NCI-H510A treated with DMSO at 0.1 percent for 48 hours (cell line): ENCODE results near the gene HSD11B1L.
A peak's percentile ranks its signal among the peaks of the same experiment; 100 is the strongest.
"Not testable (repeated sequence)": the region's sequence is repeated elsewhere in the genome, so short reads cannot be mapped to it uniquely, and the experiment has no call there.

ENCODE experiments used
- DNase-seq: peaks from one replicate; lab custom pipeline; 2025; lab: John Stamatoyannopoulos, UW

The HSD11B1L gene

GRCh38 chr19:5700455-5701092 is 19.7 kb downstream of the HSD11B1L start:
- no peak for DNase-seq

DNA sequence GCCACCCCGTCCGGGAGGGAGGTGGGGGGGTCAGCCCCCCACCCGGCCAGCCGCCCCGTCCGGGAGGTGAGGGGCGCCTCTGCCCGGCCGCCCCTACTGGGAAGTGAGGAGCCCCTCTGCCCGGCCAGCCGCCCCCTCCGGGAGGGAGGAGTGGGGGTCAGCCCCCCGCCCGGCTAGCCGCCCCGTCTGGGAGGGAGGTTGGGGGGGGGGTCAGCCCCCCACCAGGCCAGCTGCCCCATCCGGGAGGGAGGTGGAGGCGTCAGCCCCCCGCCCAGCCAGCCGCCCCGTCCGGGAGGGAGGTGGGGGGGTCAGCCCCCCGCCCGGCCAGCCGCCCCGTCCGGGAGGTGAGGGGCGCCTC is 21.2 kb downstream of the HSD11B1L start:
- not testable (repeated sequence) for DNase-seq

GRCh38 chr19:5703819-5704818 is 23.3 kb downstream of the HSD11B1L start:
- DNase-seq, result no peak

DNA sequence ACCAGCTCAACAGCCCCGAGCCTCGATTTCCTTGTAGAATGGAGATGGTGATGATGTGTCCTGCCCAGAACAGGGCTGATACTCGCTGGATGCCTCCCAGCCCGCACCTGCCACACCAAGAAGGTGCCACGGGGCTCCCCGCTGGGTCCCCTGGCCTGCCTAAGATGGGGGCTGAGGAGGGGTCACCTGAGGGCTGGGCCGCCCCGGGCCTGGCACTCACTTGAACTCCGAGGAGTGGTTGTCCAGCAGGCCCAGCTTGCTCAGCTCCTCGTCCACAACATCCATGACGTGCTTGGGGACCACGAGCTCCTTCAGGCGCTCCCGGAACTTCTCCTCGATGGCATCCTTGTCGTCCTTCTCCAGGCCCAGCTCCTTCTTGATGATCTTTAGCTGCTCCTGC is 24.7 kb downstream of the HSD11B1L start:
- DNase-seq, result no peak

DNA sequence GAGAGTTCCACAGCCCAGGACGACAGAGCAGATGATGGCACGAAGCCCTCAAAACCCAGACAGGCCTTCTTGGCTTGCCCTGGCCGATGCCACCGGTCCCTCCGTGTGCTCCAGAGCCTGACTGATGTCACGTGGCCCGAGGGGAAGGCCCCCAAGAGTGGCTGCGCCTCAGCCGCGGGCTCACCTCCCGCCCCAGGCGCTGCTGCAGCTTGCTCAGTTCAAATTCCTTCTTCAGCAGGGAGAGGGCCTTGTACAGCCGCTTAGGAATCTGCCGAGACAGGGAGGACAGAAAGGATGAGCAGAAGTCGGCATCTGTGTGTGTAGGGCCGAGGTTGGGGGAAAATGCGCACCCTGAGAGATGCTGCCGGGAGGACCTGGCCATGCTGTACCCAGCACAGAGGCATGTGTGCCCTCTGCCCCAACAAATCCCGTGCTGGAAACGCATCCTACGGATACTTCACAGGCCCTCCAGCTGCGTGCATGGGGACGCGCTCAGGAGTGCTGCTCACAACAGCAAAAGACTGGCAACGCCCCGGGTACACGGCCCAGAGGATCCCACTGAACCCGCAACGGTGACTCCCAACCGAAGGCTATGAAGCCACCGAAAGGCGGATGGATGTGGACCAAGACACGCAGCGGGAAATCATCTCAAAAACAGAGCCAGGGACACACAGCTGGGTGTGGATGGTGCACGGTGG is 26.2 kb downstream of the HSD11B1L start:
- no peak for DNase-seq

DNA sequence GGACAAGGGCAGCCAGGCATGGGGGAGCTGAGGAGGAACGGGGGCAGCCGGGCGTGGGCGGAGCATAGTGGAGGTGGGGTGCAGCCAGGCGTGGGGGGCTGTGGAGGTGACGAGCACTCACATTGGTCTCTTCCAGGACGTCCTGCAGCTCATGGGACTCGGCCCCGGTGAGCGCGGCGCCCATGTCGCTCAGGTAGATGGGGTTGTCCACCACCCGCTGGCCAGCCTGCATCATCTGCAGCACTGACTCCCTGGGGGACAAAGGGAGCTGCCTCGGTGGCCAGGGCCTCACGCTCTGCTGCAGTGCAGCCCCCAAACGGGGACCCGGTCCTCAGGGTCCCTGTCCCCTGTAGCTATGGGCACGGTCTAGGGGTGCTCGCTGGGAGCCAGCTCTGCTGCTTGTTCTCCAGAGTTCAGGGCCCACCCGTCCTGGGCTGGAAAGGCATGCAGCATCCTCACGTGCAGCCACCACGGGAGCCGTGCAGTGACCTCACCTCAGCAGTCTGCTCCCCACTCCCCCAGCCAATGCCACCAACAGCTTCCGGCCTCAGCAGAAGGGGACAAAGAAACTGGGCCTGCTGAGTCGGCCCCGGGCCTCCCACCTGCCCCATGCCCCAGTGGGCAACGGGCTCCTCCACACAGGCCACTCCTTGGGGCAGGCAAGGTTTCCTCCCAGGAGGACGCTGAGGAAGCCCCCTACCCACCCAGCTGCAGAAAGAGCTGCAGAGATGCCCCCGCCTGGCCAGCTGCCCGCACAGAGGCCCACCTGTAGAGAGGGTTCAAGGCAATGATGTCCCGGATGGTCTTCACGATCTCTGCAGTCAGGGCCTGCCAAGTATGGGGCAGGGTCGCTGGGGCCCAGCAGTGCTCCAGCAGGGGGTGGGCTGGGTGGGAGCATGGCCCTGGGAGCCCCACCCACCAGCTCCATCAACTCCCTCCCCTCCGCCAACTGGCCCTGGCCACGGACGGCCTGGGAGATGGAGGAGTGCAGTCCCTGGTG is 27.0 kb downstream of the HSD11B1L start:
- no peak for DNase-seq

DNA sequence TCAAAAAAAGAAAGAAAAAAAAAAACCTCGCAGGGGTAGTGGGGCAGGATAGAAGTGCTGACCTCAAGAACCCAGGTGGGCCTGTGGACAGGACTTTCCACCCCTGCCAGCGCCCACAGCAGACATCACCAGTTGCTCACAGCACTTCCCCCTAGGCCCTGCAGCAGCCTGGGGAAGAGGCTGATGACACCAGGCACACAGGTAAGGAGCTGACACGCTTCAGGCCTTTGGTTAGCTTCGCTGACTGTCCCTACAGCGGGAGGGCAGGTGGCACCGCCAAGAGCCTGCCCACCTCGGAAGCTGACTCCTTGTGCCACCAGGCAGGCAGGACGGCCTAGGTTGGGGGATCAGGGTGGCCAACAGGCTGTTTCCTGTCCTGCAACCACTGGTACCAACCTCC is 30.2 kb downstream of the HSD11B1L start:
- no peak for DNase-seq

GRCh38 chr19:5711713-5712161 is 30.9 kb downstream of the HSD11B1L start:
- no peak for DNase-seq

GRCh38 chr19:5713228-5713627 is 32.4 kb downstream of the HSD11B1L start:
- DNase-seq, result no peak

DNA sequence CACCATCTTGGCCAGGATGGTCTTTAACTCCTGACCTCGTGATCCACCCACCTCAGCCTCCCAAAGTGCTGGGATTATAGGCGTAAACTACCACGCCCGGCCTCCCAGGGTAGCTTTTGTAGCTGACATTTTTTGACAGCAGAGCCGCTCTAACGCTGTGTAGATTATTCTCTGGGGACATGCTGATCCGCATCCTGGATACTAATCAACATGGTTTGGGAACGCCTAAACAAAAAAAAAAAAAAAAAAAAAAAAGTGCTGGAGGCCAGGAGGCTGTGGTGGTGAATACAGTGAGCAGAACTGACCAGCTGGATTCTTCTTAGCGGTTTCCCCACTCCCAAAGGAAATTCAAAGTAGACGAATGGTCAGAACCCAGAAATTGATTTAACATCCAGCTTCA is 34.0 kb downstream of the HSD11B1L start:
- DNase-seq, result no peak

DNA sequence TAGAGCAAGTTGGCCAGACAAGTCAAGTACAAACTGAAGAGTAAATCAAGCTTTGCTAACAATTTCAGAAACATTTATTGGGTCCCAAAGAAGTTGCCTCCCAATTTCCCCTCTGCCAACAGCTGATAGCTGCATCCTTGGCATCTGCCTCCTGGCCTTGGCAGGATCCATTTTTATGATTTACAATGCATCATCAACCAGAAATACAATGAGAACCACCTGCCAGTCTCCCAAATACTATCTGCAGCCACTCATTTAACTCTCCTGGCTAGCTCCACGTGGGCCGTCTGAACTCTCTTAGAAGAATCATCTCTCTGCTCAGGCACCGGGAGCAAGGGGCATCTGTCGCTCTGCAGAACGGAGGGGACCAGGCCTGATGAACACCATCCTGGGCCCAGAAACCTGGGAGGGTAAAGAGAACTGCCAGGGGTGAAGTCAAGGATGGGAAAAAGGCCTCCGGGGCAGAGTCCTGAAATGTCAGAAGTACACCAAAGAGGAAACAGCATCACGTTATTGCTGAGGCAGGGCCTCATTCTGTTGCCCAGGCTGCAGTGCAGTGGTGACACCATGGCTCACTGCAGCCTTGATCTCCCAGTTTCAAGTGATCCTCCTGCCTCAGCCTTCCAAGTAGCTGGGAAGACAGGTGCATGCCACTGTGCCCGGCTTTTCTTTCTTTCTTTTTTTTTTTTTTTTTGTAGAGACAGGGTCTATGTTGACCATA is 36.5 kb downstream of the HSD11B1L start:
- DNase-seq, result no peak

DNA sequence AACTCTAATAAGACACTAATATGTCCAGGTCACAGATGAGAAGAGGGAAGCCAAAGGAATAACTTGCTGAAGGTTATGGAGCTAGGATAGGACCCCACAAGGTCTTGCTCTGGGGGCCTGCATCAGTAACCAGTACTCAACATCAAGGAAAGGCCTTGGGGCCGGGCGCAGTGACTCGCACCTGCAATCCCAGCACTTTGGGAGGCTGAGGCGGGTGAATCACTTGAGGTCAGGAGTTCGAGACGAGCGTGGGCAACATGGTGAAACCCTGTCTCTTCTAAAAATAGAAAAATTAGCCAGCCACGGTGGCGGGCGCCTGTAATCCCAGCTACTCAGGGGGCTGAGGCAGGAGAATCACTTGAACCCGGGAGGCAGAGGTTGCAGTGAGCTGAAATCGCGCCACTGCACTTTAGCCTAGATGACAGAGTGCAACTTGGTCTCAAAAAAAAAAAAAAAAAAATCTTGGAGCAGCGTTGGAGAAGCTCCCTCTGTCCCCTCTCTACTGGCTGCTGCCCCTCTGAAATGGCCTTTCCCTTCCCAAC is 37.3 kb downstream of the HSD11B1L start:
- no peak for DNase-seq

DNA sequence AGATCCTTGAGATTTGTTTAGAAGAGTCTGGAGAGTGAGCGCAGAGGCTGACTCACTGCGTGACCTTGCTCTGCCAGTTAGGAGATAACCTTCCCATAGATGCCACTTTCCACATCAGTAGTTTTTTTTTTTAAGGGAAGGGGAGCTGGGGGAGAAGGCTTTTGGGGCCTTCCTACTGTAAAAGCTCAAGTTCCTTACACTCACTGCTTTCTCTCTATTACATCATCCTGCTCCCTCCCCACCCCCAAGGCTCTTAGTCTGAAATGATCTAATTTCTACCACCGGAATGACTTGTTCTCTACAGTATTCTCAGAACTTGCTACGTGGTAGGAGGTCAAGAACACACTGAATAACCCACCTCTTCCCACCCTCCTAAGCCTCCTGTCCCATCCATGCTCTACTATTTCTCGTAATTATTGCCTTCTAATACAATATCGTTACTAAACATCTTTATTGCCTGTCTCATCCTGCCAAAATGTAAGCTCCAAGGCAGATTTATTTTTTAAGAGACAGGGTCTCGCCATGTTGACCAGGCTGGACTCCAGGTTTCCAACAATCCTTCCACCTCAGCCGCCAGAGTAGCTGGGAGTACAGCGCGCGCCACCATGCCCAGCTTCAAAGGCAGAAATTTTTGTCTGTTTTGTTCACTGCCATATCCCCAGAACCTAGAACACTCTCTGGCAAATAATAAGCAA is 37.9 kb downstream of the HSD11B1L start:
- no peak for DNase-seq

DNA sequence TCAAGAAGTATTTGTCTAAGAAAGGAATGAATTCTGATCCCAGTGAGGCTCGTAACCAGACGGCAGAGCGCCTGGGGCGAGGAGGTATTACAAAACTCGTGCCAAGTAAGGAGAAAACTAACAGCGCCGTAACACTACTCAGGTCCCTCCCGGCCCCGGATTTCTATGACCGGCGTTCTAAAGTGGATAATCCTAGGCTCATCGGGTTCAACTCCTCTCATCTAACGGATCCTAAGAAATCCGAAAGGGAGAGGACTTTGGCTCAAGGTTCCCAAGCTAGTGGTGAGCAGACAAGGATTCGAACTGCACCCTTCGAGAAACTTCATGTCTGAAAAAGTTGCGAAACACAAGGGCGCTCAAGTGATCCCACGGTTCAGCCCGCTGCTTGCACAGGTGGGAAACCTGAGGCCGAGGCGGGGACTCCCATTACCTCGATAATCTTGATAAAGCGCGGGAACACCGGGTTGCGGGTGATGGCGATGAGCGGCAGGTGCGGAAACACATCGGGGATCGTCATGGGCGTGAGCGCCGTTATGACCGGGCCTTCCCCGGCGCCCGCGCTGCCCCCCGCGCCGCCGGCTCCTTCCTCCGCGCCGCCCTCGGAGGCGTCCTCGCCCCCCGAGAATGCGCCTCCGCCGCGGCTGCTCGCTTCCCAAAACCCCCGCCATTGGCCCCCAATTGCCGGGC is 38.6 kb downstream of the HSD11B1L start:
- DNase-seq, result no peak

- peak; percentile 99 for DNase-seq
Measured at GRCh38 chr19:5719961-5720790, 39.3 kb downstream of the HSD11B1L start, which contains the start of the genes CATSPERD and LONP1. CATSPERD (plus strand) TSS chr19:5720637; CDS start chr19:5720738, 101 bp downstream. LONP1 (minus strand) TSS chr19:5720146; CDS start chr19:5720132, 14 bp downstream.

GRCh38 chr19:5727453-5728050 is 46.7 kb downstream of the HSD11B1L start:
- DNase-seq, result no peak

- not testable (repeated sequence) for DNase-seq
Measured at GRCh38 chr19:5733172-5733571, 52.3 kb downstream of the HSD11B1L start.
